B cell (primary cell): ENCODE data around the gene OXSR1. TPM values are rescaled to one million over a fixed set of nuclear protein-coding genes. Genes with fewer than 3 reads are reported as not detected.

Source experiments
- ATAC-seq: fragments of 200-7000 bp; cut with Tn5 transposase; one replicate; pipeline ENCODE4 v1.10.0; 2021; ENCODE audit warnings: low read depth, mild to moderate bottlenecking, moderate number of reproducible peaks, moderate library complexity
- CTCF ChIA-PET: fragments of 350-600 bp; sonication (Branson Sonifier 250); formaldehyde crosslinking; loops from one replicate; lab custom pipeline; 2021; ENCODE audit warnings: antibody characterized with exemption, inconsistent platforms; lab: Charles Lee
- POLR2A ChIA-PET: fragments of 350-600 bp; sonication (Branson Sonifier 250); formaldehyde crosslinking; loops from one replicate; lab custom pipeline; 2021; ENCODE audit warnings: antibody characterized with exemption; lab: Charles Lee
- DNase-seq: peaks from one replicate; pipeline ENCODE4 v3.0.0; 2013
- H2AFZ ChIP-seq: 2 replicates; pipeline ENCODE4 v1.6.1; 2012; ENCODE audit warnings: mild to moderate bottlenecking, low read depth, low read length; ENCODE audit not compliant: insufficient read depth, poor library complexity, severe bottlenecking
- H3K27ac ChIP-seq, 2 donors: 1 replicate in 1 of 2; 2 replicates in 1 of 2; pipeline ENCODE4 v1.5.1; 2012 to 2013; ENCODE audit warnings: low read length in 2 of 2, mild to moderate bottlenecking in 2 of 2, moderate library complexity in 1 of 2
- H3K27me3 ChIP-seq, 4 experiments: fragments of 200-600 bp in 1 of 4; sonication (generic) in 1 of 4; replicated peaks in 1 of 4; 1 replicate in 2 of 4; 2 replicates in 2 of 4; pipeline versions ENCODE4 v1.6.1 to v1.7.0; 2013 to 2016; ENCODE audit warnings: low read length in 3 of 4, mild to moderate bottlenecking in 2 of 4, mixed read lengths in 1 of 4, moderate library complexity in 1 of 4; ENCODE audit not compliant: insufficient read depth in 4 of 4, control insufficient read depth in 3 of 4; ENCODE audit errors: control extremely low read depth in 1 of 4
- H3K36me3 ChIP-seq, 2 experiments: replicated peaks in 1 of 2; 1 replicate in 1 of 2; 2 replicates in 1 of 2; pipeline versions ENCODE4 v1.6.1 to v1.7.1; 2013; ENCODE audit warnings: low read length in 1 of 2; ENCODE audit not compliant: insufficient read depth in 2 of 2, control insufficient read depth in 1 of 2; ENCODE audit errors: control extremely low read depth in 1 of 2, extremely low read depth in 1 of 2
- H3K4me1 ChIP-seq, 2 donors: fragments of 200-600 bp in 1 of 2; sonication (generic) in 1 of 2; 1 replicate in 1 of 2; 2 replicates in 1 of 2; pipeline versions ENCODE4 v1.5.1 to v1.6.1; 2013 to 2017; ENCODE audit warnings: low read length in 2 of 2; ENCODE audit not compliant: control insufficient read depth in 2 of 2, insufficient read depth in 2 of 2
- H3K4me2 ChIP-seq: replicated peaks from 2 replicates; pipeline ENCODE3; 2012; ENCODE audit warnings: mild to moderate bottlenecking, low read depth, low read length; ENCODE audit not compliant: poor library complexity, severe bottlenecking
- H3K4me3 ChIP-seq, 5 experiments: fragments of 200-600 bp in 1 of 5; sonication (generic) in 1 of 5; 1 replicate in 3 of 5; 2 replicates in 2 of 5; pipeline versions ENCODE4 v1.5.1 to v1.7.0; 2011 to 2016; ENCODE audit warnings: low read length in 4 of 5, mild to moderate bottlenecking in 4 of 5, low read depth in 2 of 5, control low read depth in 1 of 5, moderate library complexity in 1 of 5; ENCODE audit not compliant: insufficient read depth in 1 of 5; ENCODE audit errors: control extremely low read depth in 1 of 5, extremely low read depth in 1 of 5
- H3K79me2 ChIP-seq: fragments of 200-600 bp; sonication (generic); one replicate; pipeline ENCODE4 v1.6.0; 2016; ENCODE audit warnings: low read length; ENCODE audit not compliant: control insufficient read depth, insufficient read depth
- H3K9ac ChIP-seq: fragments of 200-600 bp; sonication (generic); 2 replicates; pipeline ENCODE4 v1.6.1; 2017; ENCODE audit warnings: mild to moderate bottlenecking, low read length, moderate library complexity
- H3K9me3 ChIP-seq, 3 donors: one replicate each; pipeline versions ENCODE4 v1.6.1 to v1.7.1; 2013; ENCODE audit warnings: low read length in 2 of 3; ENCODE audit not compliant: control insufficient read depth in 2 of 3, insufficient read depth in 1 of 3; ENCODE audit errors: control extremely low read depth in 1 of 3
- H4K20me1 ChIP-seq: 2 replicates; pipeline ENCODE4 v1.6.0; 2012; ENCODE audit warnings: mild to moderate bottlenecking, low read length; ENCODE audit not compliant: insufficient read depth, control insufficient read depth, poor library complexity, severe bottlenecking
- H3K27ac Mint-ChIP-seq: one replicate; pipeline ENCODE4 v1.8.0; 2021; ENCODE audit warnings: mixed read lengths
- H3K27me3 Mint-ChIP-seq: one replicate; pipeline ENCODE4 v1.8.0; 2021; ENCODE audit warnings: mixed read lengths
- H3K4me1 Mint-ChIP-seq: one replicate; pipeline ENCODE4 v1.8.0; 2021; ENCODE audit warnings: mixed read lengths
- H3K4me3 Mint-ChIP-seq: one replicate; pipeline ENCODE4 v1.8.0; 2021; ENCODE audit warnings: mixed read lengths
- H3K9me3 Mint-ChIP-seq: one replicate; pipeline ENCODE4 v1.8.0; 2022; ENCODE audit warnings: mixed read lengths; ENCODE audit not compliant: insufficient read depth
- EZH2 ChIP-seq: IDR thresholded peaks from 2 replicates; pipeline ENCODE4 v1.6.1; 2012; ENCODE audit warnings: borderline replicate concordance, low read depth, mild to moderate bottlenecking, moderate library complexity, low read length; ENCODE audit not compliant: insufficient read depth, poor library complexity, severe bottlenecking
- WGBS: methylation state at CpG from one replicate; pipeline ENCODE4 v1.1.5; 2013; ENCODE audit warnings: missing lambda C conversion rate; ENCODE audit not compliant: insufficient coverage; 5-methylcytosine and 5-hydroxymethylcytosine counted together
- intact Hi-C: fragments of 100-400 bp; cut with micrococcal nuclease; formaldehyde crosslinking; loops from one replicate; pipeline ENCODE4 v1.10.0; 2022
- polyA plus RNA-seq: library from polyadenylated mRNA; depleted of rRNA; stranded (reverse); fragments of >200 nt; gene quantifications from 2 replicates; pipeline ENCODE4 v1.2.3, GENCODE V29; 2012
- total RNA-seq, 2 donors: library from RNA; stranded (reverse); fragments of 120-200 nt in 1 of 2; gene quantifications; 1 replicate in 1 of 2; 2 replicates in 1 of 2; pipeline versions ENCODE4 v1.2.3 to v1.2.4, GENCODE V29; 2013 to 2022
- TF ChIP-seq, protein P1 (sequence below): fragments of 200-600 bp; IDR thresholded peaks from one replicate; pipeline ENCODE4 v1.8.0; 2022; ENCODE audit warnings: antibody characterized with exemption, mild to moderate bottlenecking

Gene OXSR1
- total and polyA plus RNA-seq, 2 donors (not counting 1 experiment from before 2014, with no cell fraction given): 15.5 to 41.5 TPM

DNA sequence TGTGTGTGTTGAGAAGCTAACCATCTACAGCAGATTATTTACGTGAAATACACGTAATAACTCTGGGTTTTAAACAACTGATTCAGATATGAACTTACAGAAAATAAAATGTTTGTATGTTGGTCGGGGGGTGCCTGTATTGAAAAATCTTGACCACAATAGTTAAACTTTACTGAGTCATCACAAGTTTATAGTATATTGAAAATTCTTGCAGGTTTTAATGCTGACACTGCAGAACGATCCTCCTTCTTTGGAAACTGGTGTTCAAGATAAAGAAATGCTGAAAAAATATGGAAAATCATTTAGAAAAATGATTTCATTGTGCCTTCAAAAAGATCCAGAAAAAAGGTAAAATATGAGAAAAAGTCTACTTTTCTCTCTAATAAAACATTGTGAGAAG lies 59.0 kb downstream of the OXSR1 start:
- no peak for ATAC-seq
- Mint-ChIP-seq H3K9me3 (no peaks in the 10 kb centered on the region), H3K27me3 (no peaks in the 10 kb centered on the region), H3K4me3 (no peak overlapping the region), H3K27ac (no peak overlapping the region), H3K4me1 (no peaks in the 10 kb centered on the region)
- H3K9ac ChIP-seq: no peak overlapping the region
- no peaks in the 10 kb centered on the region for H3K27me3 ChIP-seq
- H3K36me3 ChIP-seq: peaks cover 13 to 39% of the 10 kb centered on the region in 2 experiments
- no peaks in the 10 kb centered on the region for H4K20me1 ChIP-seq
- no peaks in the 10 kb centered on the region for H3K4me1 ChIP-seq
- ChIA-PET POLR2A (no interaction called here), CTCF (no interaction called here)
- no peaks in the 10 kb centered on the region for H3K79me2 ChIP-seq
- no peak overlapping the region for H2AFZ ChIP-seq
- H3K4me2 ChIP-seq: no peak overlapping the region
- intact Hi-C loops: no loop called here
- no peak overlapping the region for H3K4me3 ChIP-seq
- H3K9me3 ChIP-seq: no peaks in the 10 kb centered on the region
- TF ChIP-seq EZH2: no peak
- TF ChIP-seq, protein P1, sequence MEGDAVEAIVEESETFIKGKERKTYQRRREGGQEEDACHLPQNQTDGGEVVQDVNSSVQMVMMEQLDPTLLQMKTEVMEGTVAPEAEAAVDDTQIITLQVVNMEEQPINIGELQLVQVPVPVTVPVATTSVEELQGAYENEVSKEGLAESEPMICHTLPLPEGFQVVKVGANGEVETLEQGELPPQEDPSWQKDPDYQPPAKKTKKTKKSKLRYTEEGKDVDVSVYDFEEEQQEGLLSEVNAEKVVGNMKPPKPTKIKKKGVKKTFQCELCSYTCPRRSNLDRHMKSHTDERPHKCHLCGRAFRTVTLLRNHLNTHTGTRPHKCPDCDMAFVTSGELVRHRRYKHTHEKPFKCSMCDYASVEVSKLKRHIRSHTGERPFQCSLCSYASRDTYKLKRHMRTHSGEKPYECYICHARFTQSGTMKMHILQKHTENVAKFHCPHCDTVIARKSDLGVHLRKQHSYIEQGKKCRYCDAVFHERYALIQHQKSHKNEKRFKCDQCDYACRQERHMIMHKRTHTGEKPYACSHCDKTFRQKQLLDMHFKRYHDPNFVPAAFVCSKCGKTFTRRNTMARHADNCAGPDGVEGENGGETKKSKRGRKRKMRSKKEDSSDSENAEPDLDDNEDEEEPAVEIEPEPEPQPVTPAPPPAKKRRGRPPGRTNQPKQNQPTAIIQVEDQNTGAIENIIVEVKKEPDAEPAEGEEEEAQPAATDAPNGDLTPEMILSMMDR: no peak
- no CpG with 5 or more reads among the region's 4 CpGs for WGBS
- no peak overlapping the region for H3K27ac ChIP-seq
- no peak for DNase-seq

DNA sequence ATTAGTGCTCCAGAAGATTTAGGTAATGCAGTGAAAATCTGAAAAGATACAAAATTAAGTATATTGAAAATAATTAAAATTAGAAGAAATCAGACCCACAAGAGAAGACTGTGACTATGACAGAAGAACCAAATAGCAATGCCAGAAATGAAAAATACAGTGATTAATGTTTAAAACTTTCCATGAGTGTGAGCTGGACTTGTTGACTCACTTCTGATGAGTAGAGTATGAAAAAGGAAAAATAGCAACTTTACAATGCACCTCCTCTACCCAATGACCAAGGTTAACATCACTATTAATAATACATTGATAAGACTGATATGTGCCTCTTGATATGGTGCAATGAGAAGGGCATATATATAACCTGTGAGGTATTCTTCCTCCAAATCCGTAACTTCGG lies 60.9 kb downstream of the OXSR1 start:
- H3K79me2 ChIP-seq: no peaks in the 10 kb centered on the region
- H3K9ac ChIP-seq: no peak overlapping the region
- TF ChIP-seq, protein P1: no peak
- no peak for TF ChIP-seq EZH2
- no peak overlapping the region for H2AFZ ChIP-seq
- ATAC-seq (no peak), DNase-seq (no peak)
- POLR2A ChIA-PET: no interaction called here
- WGBS: no CpG with 5 or more reads among the region's 2 CpGs
- Mint-ChIP-seq H3K4me1 (no peaks in the 10 kb centered on the region), H3K27ac (no peak overlapping the region), H3K4me3 (no peak overlapping the region), H3K9me3 (no peaks in the 10 kb centered on the region), H3K27me3 (no peaks in the 10 kb centered on the region)
- H4K20me1 ChIP-seq: no peaks in the 10 kb centered on the region
- intact Hi-C loops: no loop called here
- H3K36me3 ChIP-seq: peaks cover 14 to 53% of the 10 kb centered on the region in 2 experiments
- no peak overlapping the region for H3K27ac ChIP-seq
- H3K9me3 ChIP-seq: no peaks in the 10 kb centered on the region
- no peak overlapping the region for H3K4me2 ChIP-seq
- no peaks in the 10 kb centered on the region for H3K27me3 ChIP-seq
- H3K4me3 ChIP-seq: no peak overlapping the region
- no peaks in the 10 kb centered on the region for H3K4me1 ChIP-seq
- CTCF ChIA-PET: interaction anchor here (0.8 to 1.5 kb wide), 3 partner anchors 38 to 252 kb away, joined by 3 read pairs; no protein-coding TSS in a partner anchor
